ENCODE measurements around the gene MEF2A. TPM values are rescaled to one million over a fixed set of nuclear protein-coding genes. Genes with fewer than 3 reads are reported as not detected.

MEF2A gene
- total and polyA plus RNA-seq, 10 of the 15 experiments (the other 5 are each of a cell fraction or from before 2014, with no cell fraction given), result 7.2 to 46.7 (median 35.9) TPM

DNA sequence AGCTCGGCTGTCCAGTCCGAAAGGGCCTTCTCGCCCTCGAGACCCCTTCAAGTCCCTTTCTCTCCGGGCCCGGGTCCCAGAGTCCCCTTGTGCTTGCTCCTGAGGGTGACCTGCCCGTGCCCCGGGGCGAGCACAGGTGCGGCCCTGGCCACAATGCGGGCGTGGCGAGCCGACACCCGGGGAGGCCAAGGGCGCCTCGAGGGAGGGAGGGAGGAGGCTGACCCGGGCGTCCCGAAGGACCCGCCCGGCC, 810 bp upstream of the MEF2A start:
- CTCF ChIA-PET, result interaction anchor here (0.7 to 5.3 kb wide), 3 partner anchors 53 to 139 kb away, joined by 3 to 55 read pairs (median 9); no protein-coding TSS in a partner anchor
- peak overlapping the region; percentile 56 for H3K27ac ChIP-seq (ENCODE audit: control insufficient read depth, insufficient read depth)
- H3K79me2 ChIP-seq (ENCODE audit: control insufficient read depth, insufficient read depth, low read length), result peaks cover 39% of the 10 kb centered on the region
- ATAC-seq (no peak; the same call in 2 of the 3 replicates), FAIRE-seq (no peak), DNase-seq (ENCODE audit: low read depth, low spot score) (no peak)
- no peaks in the 10 kb centered on the region for H4K20me1 ChIP-seq (ENCODE audit: control insufficient read depth, insufficient read depth)
- no peaks in the 10 kb centered on the region for H3K27me3 ChIP-seq (replicated peaks in 1 of 2; ENCODE audit: control insufficient read depth in 2 of 2, insufficient read depth in 2 of 2, low read length in 1 of 2)
- H3K4me1 ChIP-seq (ENCODE audit: control insufficient read depth, insufficient read depth, low read length), result peaks cover 10% of the 10 kb centered on the region
- in situ Hi-C loops (cut with MboI), result no loop called here
- RAD21 ChIA-PET (ENCODE audit: unreplicated experiment), result interaction anchor here (3.9 to 6.4 kb wide), 3 partner anchors 52 to 139 kb away, joined by 22 to 68 read pairs (median 67); no protein-coding TSS in a partner anchor
- no peaks in the 10 kb centered on the region for H3K36me3 ChIP-seq (ENCODE audit: control insufficient read depth in 2 of 2, insufficient read depth in 2 of 2, low read length in 1 of 2)
- H3K4me2 ChIP-seq (ENCODE audit: control insufficient read depth, insufficient read depth), result peak overlapping the region; percentile 94
- no peaks in the 10 kb centered on the region for H3K9me3 ChIP-seq (replicated peaks; ENCODE audit: control insufficient read depth, insufficient read depth, low read length)
- POLR2A ChIA-PET, result interaction anchor here (6.4 kb wide), 1 partner anchor 52 kb away, joined by 41 read pairs; no protein-coding TSS in a partner anchor
- WGBS (ENCODE audit: insufficient coverage, insufficient replicate concordance, low lambda C conversion rate, missing lambda C conversion rate), result 2% methylated on average over 16 of the region's 22 CpGs
- SMC1A ChIA-PET (ENCODE audit: uncharacterized antibody, unreplicated experiment), result interaction anchor here (0.9 to 2.3 kb wide), 6 partner anchors 50 to 142 kb away, joined by 3 to 13 read pairs (median 4); no protein-coding TSS in a partner anchor
- H3K4me3 ChIP-seq, result peak overlapping the region; percentile 65
- peak overlapping the region; percentile 78 for H2AFZ ChIP-seq (ENCODE audit: control insufficient read depth, low read depth, low read length)
- intact Hi-C loops (cut with micrococcal nuclease; ENCODE audit: unreplicated experiment), result loop anchor here (5.0 kb wide), 3 partner anchors 47 to 283 kb away; no protein-coding TSS in a partner anchor
- BruUV-seq (replicated peaks), result no TSS peak
- peak overlapping the region; percentile 69 for H3K9ac ChIP-seq (ENCODE audit: control insufficient read depth, insufficient read depth, low read length)
- TF ChIP-seq CHD4 (IDR thresholded peaks at IDR 0.05), result no peak
- peak; percentile 4; the same call in 1 of the 2 replicates for TF ChIP-seq PAX5 (IDR thresholded peaks at IDR 0.05; ENCODE audit: borderline replicate concordance, low read depth, low read length)
- TF ChIP-seq SREBF2 (IDR thresholded peaks at IDR 0.05; ENCODE audit: low read length), result no peak
- no peak for TF ChIP-seq ETV6 (conservative IDR thresholded peaks at IDR 0.05 in 1 of 2, IDR thresholded peaks at IDR 0.05 in 1 of 2; ENCODE audit: borderline replicate concordance in 1 of 2, low read depth in 1 of 2)
- TF ChIP-seq, protein P1, sequence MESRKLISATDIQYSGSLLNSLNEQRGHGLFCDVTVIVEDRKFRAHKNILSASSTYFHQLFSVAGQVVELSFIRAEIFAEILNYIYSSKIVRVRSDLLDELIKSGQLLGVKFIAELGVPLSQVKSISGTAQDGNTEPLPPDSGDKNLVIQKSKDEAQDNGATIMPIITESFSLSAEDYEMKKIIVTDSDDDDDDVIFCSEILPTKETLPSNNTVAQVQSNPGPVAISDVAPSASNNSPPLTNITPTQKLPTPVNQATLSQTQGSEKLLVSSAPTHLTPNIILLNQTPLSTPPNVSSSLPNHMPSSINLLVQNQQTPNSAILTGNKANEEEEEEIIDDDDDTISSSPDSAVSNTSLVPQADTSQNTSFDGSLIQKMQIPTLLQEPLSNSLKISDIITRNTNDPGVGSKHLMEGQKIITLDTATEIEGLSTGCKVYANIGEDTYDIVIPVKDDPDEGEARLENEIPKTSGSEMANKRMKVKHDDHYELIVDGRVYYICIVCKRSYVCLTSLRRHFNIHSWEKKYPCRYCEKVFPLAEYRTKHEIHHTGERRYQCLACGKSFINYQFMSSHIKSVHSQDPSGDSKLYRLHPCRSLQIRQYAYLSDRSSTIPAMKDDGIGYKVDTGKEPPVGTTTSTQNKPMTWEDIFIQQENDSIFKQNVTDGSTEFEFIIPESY (IDR thresholded peaks at IDR 0.05), result no peak
- TF ChIP-seq ASH2L (IDR thresholded peaks at IDR 0.05; ENCODE audit: borderline replicate concordance, low read depth), result no peak
- TF ChIP-seq PAX8 (IDR thresholded peaks at IDR 0.05), result no peak
- TF ChIP-seq BHLHE40 (IDR thresholded peaks at IDR 0.05; ENCODE audit: borderline replicate concordance in 1 of 2, low read depth in 2 of 2, low read length in 1 of 2), result 0 out of 4 replicates have a peak, but pooled peaks of 1 of the 2 experiments have one; percentile 40
- TF ChIP-seq YY1 (IDR thresholded peaks at IDR 0.05; ENCODE audit: low read depth, low read length), result no peak
- no peak for TF ChIP-seq BACH1 (IDR thresholded peaks at IDR 0.05; ENCODE audit: borderline replicate concordance)
- TF ChIP-seq SREBF1 (IDR thresholded peaks at IDR 0.05; ENCODE audit: low read length), result no peak
- TF ChIP-seq PKNOX1 (IDR thresholded peaks at IDR 0.05), result no peak; the same call in 1 of the 2 replicates
- TF ChIP-seq ZZZ3 (IDR thresholded peaks at IDR 0.05; ENCODE audit: control insufficient read depth, insufficient read length, low read depth), result no peak
- TF ChIP-seq E2F4 (IDR thresholded peaks at IDR 0.05; ENCODE audit: low read depth, low read length), result no peak
- TF ChIP-seq RAD51 (IDR thresholded peaks at IDR 0.05), result no peak
- no peak for TF ChIP-seq SIN3A (IDR thresholded peaks at IDR 0.05; ENCODE audit: low read depth, low read length)
- no peak for TF ChIP-seq GABPA (IDR thresholded peaks at IDR 0.05; ENCODE audit: low read depth)
- no peak for TF ChIP-seq CBX5 (IDR thresholded peaks at IDR 0.05; ENCODE audit: low read depth)
- TF ChIP-seq, protein P2, sequence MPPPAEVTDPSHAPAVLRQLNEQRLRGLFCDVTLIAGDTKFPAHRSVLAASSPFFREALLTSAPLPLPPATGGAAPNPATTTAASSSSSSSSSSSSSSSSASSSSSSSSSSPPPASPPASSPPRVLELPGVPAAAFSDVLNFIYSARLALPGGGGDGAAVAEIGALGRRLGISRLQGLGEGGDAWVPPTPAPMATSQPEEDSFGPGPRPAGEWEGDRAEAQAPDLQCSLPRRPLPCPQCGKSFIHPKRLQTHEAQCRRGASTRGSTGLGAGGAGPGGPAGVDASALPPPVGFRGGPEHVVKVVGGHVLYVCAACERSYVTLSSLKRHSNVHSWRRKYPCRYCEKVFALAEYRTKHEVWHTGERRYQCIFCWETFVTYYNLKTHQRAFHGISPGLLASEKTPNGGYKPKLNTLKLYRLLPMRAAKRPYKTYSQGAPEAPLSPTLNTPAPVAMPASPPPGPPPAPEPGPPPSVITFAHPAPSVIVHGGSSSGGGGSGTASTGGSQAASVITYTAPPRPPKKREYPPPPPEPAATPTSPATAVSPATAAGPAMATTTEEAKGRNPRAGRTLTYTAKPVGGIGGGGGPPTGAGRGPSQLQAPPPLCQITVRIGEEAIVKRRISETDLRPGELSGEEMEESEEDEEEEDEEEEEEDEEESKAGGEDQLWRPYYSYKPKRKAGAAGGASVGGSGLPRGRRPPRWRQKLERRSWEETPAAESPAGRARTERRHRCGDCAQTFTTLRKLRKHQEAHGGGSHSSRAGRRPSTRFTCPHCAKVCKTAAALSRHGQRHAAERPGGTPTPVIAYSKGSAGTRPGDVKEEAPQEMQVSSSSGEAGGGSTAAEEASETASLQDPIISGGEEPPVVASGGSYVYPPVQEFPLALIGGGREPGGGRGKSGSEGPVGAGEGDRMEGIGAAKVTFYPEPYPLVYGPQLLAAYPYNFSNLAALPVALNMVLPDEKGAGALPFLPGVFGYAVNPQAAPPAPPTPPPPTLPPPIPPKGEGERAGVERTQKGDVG (CRISPR knock-in tag; IDR thresholded peaks at IDR 0.05), result no peak
